Astrocyte (in vitro differentiated cells and primary cell): ENCODE measurements around the gene NXPE3. TPM values are rescaled to one million over a fixed set of nuclear protein-coding genes. Genes with fewer than 3 reads are reported as not detected.
A peak's percentile ranks its signal among the peaks of the same experiment; 100 is the strongest.

ENCODE experiments used
- DNase-seq: peaks from one replicate; pipeline ENCODE4 v3.0.0-alpha.2; 2010; ENCODE audit warnings: low read depth
- FAIRE-seq: peaks from 2 replicates; lab custom pipeline; 2011; peaks lifted over from hg19 to GRCh38; lab: Jason Lieb, UNC
- H2AFZ ChIP-seq: 2 replicates; pipeline ENCODE4 v1.6.0; 2012; ENCODE audit warnings: low read depth, low read length, inconsistent platforms
- H3K27ac ChIP-seq: 2 replicates; pipeline ENCODE4 v1.5.1; 2011; ENCODE audit warnings: low read depth, low read length, inconsistent platforms
- H3K27me3 ChIP-seq: 2 replicates; pipeline ENCODE4 v1.6.0; 2011; ENCODE audit warnings: low read length, inconsistent platforms; ENCODE audit not compliant: insufficient read depth
- H3K36me3 ChIP-seq: 2 replicates; pipeline ENCODE4 v1.5.1; 2011; ENCODE audit warnings: low read length, inconsistent platforms; ENCODE audit not compliant: insufficient read depth
- H3K4me1 ChIP-seq: 2 replicates; pipeline ENCODE4 v1.5.1; 2011; ENCODE audit warnings: low read length, inconsistent platforms; ENCODE audit not compliant: insufficient read depth
- H3K4me2 ChIP-seq: 2 replicates; pipeline ENCODE4 v1.6.0; 2012; ENCODE audit warnings: low read length, inconsistent platforms
- H3K4me3 ChIP-seq: 2 replicates; pipeline ENCODE4 v1.5.1; 2011; ENCODE audit warnings: low read depth, mild to moderate bottlenecking, low read length, inconsistent platforms; ENCODE audit not compliant: insufficient read depth
- H3K79me2 ChIP-seq: 2 replicates; pipeline ENCODE4 v1.6.0; 2012; ENCODE audit warnings: mild to moderate bottlenecking, low read length, inconsistent platforms; ENCODE audit not compliant: insufficient read depth
- H3K9ac ChIP-seq: 2 replicates; pipeline ENCODE4 v1.6.0; 2012; ENCODE audit warnings: mild to moderate bottlenecking, low read length, inconsistent platforms
- H3K9me3 ChIP-seq: 2 replicates; pipeline ENCODE4 v1.5.1; 2012; ENCODE audit warnings: low read depth, mild to moderate bottlenecking, low read length, inconsistent platforms; ENCODE audit not compliant: insufficient read depth
- H4K20me1 ChIP-seq: 2 replicates; pipeline ENCODE4 v1.6.0; 2012; ENCODE audit warnings: low read length, inconsistent platforms; ENCODE audit not compliant: insufficient read depth
- H3K27ac Mint-ChIP-seq: one replicate; pipeline ENCODE4 v1.8.0; 2021; ENCODE audit warnings: mild to moderate bottlenecking, mixed read lengths; ENCODE audit not compliant: unreplicated experiment
- H3K27me3 Mint-ChIP-seq: one replicate; pipeline ENCODE4 v1.8.0; 2021; ENCODE audit warnings: low read depth, mixed read lengths; ENCODE audit not compliant: unreplicated experiment
- H3K36me3 Mint-ChIP-seq: one replicate; pipeline ENCODE4 v1.8.0; 2021; ENCODE audit warnings: low read depth, mixed read lengths; ENCODE audit not compliant: unreplicated experiment
- H3K4me1 Mint-ChIP-seq: one replicate; pipeline ENCODE4 v1.8.0; 2021; ENCODE audit warnings: low read depth, mixed read lengths; ENCODE audit not compliant: unreplicated experiment
- H3K4me3 Mint-ChIP-seq: one replicate; pipeline ENCODE4 v1.8.0; 2021; ENCODE audit warnings: mild to moderate bottlenecking, moderate library complexity, mixed read lengths; ENCODE audit not compliant: unreplicated experiment
- H3K9me3 Mint-ChIP-seq: one replicate; pipeline ENCODE4 v1.8.0; 2021; ENCODE audit warnings: mild to moderate bottlenecking, mixed read lengths; ENCODE audit not compliant: unreplicated experiment
- EZH2 ChIP-seq: IDR thresholded peaks from 2 replicates; pipeline ENCODE4 v1.6.1; 2012; ENCODE audit warnings: mild to moderate bottlenecking, low read length, inconsistent platforms; ENCODE audit not compliant: insufficient read depth
- total RNA-seq: library from RNA; stranded (reverse); gene quantifications from 2 replicates; pipeline ENCODE4 v1.2.1, GENCODE V29; 2021
- TF ChIP-seq, protein P1 (sequence below): IDR thresholded peaks from 2 replicates; pipeline ENCODE4 v1.5.1; 2011; ENCODE audit warnings: low read depth, mild to moderate bottlenecking, inconsistent platforms, low read length, moderate library complexity; ENCODE audit not compliant: insufficient read depth

NXPE3 gene
- total RNA-seq, 1 donor from 2014 or later: 46.4 TPM

DNA sequence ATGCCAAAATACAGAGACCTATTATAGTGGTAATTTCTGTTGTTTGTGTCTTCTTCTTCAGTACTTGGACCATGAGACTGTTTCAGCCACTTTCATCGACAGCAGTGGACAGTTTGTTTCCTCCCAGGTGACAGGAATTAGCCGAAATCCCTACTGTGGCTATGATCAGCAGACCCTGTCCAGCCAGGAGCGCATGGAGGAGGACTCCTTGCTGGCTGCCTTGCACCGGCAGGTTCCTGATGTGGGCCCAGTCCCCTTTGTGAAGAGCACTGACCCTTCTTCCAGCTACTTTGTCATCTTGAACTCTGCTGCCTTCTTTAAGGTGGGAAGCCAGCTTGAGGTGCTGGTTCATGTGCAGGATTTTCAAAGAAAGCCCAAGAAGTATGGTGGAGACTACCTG is 22.2 kb downstream of the NXPE3 start:
- Mint-ChIP-seq H3K27ac (no peak overlapping the region), H3K4me1 (no peaks in the 10 kb centered on the region), H3K27me3 (no peaks in the 10 kb centered on the region), H3K36me3 (peaks cover 22% of the 10 kb centered on the region), H3K4me3 (no peak overlapping the region), H3K9me3 (no peaks in the 10 kb centered on the region)
- DNase-seq (no peak), FAIRE-seq (no peak)
- H3K27ac ChIP-seq: no peak overlapping the region
- H3K9ac ChIP-seq: no peak overlapping the region
- H3K4me3 ChIP-seq: no peak overlapping the region
- no peak overlapping the region for H2AFZ ChIP-seq
- no peak for TF ChIP-seq EZH2
- TF ChIP-seq, protein P1, sequence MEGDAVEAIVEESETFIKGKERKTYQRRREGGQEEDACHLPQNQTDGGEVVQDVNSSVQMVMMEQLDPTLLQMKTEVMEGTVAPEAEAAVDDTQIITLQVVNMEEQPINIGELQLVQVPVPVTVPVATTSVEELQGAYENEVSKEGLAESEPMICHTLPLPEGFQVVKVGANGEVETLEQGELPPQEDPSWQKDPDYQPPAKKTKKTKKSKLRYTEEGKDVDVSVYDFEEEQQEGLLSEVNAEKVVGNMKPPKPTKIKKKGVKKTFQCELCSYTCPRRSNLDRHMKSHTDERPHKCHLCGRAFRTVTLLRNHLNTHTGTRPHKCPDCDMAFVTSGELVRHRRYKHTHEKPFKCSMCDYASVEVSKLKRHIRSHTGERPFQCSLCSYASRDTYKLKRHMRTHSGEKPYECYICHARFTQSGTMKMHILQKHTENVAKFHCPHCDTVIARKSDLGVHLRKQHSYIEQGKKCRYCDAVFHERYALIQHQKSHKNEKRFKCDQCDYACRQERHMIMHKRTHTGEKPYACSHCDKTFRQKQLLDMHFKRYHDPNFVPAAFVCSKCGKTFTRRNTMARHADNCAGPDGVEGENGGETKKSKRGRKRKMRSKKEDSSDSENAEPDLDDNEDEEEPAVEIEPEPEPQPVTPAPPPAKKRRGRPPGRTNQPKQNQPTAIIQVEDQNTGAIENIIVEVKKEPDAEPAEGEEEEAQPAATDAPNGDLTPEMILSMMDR: no peak
- H3K4me2 ChIP-seq: no peak overlapping the region
- H3K27me3 ChIP-seq: no peaks in the 10 kb centered on the region
- peaks cover 6% of the 10 kb centered on the region for H3K79me2 ChIP-seq
- peaks cover 3% of the 10 kb centered on the region for H3K4me1 ChIP-seq
- H3K36me3 ChIP-seq: peaks cover 4% of the 10 kb centered on the region
- H3K9me3 ChIP-seq: no peaks in the 10 kb centered on the region
- H4K20me1 ChIP-seq: peaks cover 5% of the 10 kb centered on the region

DNA sequence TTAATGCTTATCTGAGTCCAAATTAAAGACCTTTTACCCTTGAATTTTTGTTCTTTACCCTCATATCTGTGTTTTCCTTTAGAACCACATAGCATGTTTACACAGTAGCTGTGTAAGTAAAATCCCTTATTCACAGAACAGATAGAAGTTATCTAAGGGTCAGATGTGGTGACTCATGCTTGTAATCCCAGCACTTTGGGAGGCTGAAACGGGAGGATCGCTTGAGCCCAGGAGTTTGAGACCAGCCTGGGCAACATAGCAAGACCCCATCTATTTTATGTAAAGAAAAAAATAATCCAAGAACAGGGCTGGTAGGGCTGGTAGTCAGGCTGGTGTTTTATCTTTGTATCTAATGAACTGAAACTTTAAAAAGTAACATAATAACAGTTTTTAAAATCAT is 23.2 kb downstream of the NXPE3 start:
- Histone ChIP-seq H3K4me1 (no peaks in the 10 kb centered on the region), H3K27ac (no peak overlapping the region), H3K9me3 (no peaks in the 10 kb centered on the region), H3K9ac (no peak overlapping the region), H2AFZ (no peak overlapping the region), H3K4me3 (no peak overlapping the region), H4K20me1 (peaks cover 2% of the 10 kb centered on the region), H3K4me2 (no peak overlapping the region), H3K79me2 (peaks cover 3% of the 10 kb centered on the region), H3K27me3 (no peaks in the 10 kb centered on the region), H3K36me3 (peaks cover 4% of the 10 kb centered on the region)
- DNase-seq (no peak), FAIRE-seq (no peak)
- Mint-ChIP-seq H3K27ac (no peak overlapping the region), H3K27me3 (no peaks in the 10 kb centered on the region), H3K36me3 (peaks cover 22% of the 10 kb centered on the region), H3K4me1 (no peaks in the 10 kb centered on the region), H3K4me3 (no peak overlapping the region), H3K9me3 (no peaks in the 10 kb centered on the region)
- TF ChIP-seq, protein P1: no peak
- TF ChIP-seq EZH2: no peak

DNA sequence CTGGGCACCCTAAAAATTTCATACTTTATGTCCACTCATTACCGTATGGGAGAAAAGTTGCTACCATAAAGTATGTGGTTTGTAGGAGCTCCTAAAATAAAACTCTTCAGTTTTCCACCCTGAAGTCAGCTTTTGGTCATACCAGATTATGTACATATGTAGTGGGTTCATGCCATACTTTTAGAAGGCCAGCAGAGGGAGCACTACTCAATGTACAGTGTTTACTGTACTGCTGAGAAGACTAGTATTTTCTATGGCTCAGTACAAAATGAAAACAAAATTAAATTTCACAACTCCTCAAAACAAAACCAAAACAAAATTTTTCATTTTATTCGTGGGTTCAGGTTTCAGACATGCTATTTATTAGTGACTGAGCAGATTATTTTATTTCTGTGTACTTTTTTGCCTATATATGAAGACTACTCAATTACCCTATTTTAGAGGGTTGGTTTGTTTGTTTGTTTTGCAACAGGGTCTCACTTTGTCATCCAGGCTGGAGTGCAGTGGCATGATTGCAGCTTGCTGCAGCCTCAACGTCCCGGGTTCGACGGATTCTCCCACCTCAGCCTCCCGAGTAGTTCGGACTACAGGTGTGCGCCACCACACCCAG is 24.3 kb downstream of the NXPE3 start:
- no peak overlapping the region for H3K9ac ChIP-seq
- no peak overlapping the region for H3K27ac ChIP-seq
- no peaks in the 10 kb centered on the region for H3K9me3 ChIP-seq
- no peaks in the 10 kb centered on the region for H3K27me3 Mint-ChIP-seq
- H2AFZ ChIP-seq: no peak overlapping the region
- no peak overlapping the region for H3K4me3 Mint-ChIP-seq
- no peaks in the 10 kb centered on the region for H3K27me3 ChIP-seq
- no peak overlapping the region for H3K4me2 ChIP-seq
- no peaks in the 10 kb centered on the region for H3K4me1 ChIP-seq
- TF ChIP-seq, protein P1: peak; percentile 93
- TF ChIP-seq EZH2: no peak
- no peak overlapping the region for H3K4me3 ChIP-seq
- FAIRE-seq (peak; percentile 72), DNase-seq (peak; percentile 53)
- H3K4me1 Mint-ChIP-seq: no peaks in the 10 kb centered on the region
- H3K79me2 ChIP-seq: no peaks in the 10 kb centered on the region
- H3K9me3 Mint-ChIP-seq: no peaks in the 10 kb centered on the region
- peaks cover 2% of the 10 kb centered on the region for H4K20me1 ChIP-seq
- peaks cover 18% of the 10 kb centered on the region for H3K36me3 Mint-ChIP-seq
- H3K36me3 ChIP-seq: peaks cover 4% of the 10 kb centered on the region
- H3K27ac Mint-ChIP-seq: no peak overlapping the region
